Activated naive CD8-positive, alpha-beta T cell treated with anti-CD3 and anti-CD28 coated beads, Interleukin-2, amount 50 U/mL, for 24 hours (primary cell): Measurements from ENCODE around the gene FIGLA.
A peak's percentile ranks its signal among the peaks of the same experiment; 100 is the strongest.
"Not testable (repeated sequence)": the region's sequence is repeated elsewhere in the genome, so short reads cannot be mapped to it uniquely, and the experiment has no call there.

ENCODE experiments used
- ATAC-seq: fragments of 150-1000 bp; cut with Tn5 transposase; one replicate; pipeline ENCODE4 v1.10.0; 2021
- DNase-seq: peaks from one replicate; pipeline ENCODE4 v3.0.0; 2021
- H3K27ac Mint-ChIP-seq: one replicate; pipeline ENCODE4 v1.8.0; 2021; ENCODE audit warnings: mild to moderate bottlenecking, mixed read lengths
- H3K27me3 Mint-ChIP-seq: one replicate; pipeline ENCODE4 v1.8.0; 2021; ENCODE audit warnings: mixed read lengths
- H3K36me3 Mint-ChIP-seq: one replicate; pipeline ENCODE4 v1.8.0; 2021; ENCODE audit warnings: low read depth, mixed read lengths
- H3K4me1 Mint-ChIP-seq: one replicate; pipeline ENCODE4 v1.8.0; 2021; ENCODE audit warnings: mixed read lengths
- H3K4me3 Mint-ChIP-seq: one replicate; pipeline ENCODE4 v1.8.0; 2021; ENCODE audit warnings: mild to moderate bottlenecking, moderate library complexity, mixed read lengths
- H3K9me3 Mint-ChIP-seq: one replicate; pipeline ENCODE4 v1.8.0; 2021; ENCODE audit warnings: mixed read lengths

Gene FIGLA

DNA sequence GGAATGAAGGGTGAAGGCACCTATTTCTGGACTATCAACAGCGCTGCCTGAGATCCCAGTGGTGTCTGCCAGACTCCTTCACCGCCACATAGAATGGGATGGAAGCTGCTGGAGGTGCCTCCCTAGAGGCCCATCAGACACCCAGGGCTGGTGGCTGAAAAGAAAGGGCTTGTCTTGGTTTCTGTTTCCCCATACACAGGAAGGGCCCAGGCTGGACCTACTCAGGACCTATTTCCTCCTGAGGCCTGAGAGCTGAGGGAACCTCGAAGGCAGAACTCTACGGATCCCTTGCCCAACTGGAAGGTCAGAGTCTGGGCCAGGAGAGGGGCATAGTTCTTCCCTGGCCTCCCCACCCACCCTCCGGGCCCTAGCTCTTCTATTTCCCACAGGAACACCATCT lies 32.8 kb upstream of the FIGLA start:
- no peaks in the 10 kb centered on the region for H3K9me3 Mint-ChIP-seq
- no peak for DNase-seq
- ATAC-seq, result no peak
- no peak overlapping the region for H3K27ac Mint-ChIP-seq
- H3K4me3 Mint-ChIP-seq, result no peak overlapping the region
- peaks cover 7% of the 10 kb centered on the region for H3K27me3 Mint-ChIP-seq
- peaks cover 15% of the 10 kb centered on the region for H3K4me1 Mint-ChIP-seq
- no peaks in the 10 kb centered on the region for H3K36me3 Mint-ChIP-seq

DNA sequence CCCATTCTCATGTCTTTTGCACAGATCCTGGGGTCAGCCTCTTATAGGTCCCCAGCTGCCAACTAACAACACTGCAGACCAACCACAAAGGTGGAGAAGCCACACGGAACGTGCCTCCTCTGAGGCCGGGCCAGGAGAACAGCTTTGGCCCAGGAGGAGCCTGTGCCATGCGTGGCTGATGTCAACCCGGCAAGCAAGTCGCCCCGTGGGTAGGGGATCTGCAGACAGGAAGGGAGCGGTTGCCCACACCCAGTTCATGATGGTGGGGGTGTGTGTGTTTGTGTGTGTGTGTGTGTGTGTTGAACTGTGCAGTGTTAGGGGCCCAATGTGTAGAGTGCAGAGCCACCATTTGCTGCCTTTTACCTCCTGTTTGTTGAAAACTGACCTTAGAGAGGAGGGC lies 32.4 kb upstream of the FIGLA start:
- H3K27ac Mint-ChIP-seq, result no peak overlapping the region
- peaks cover 10% of the 10 kb centered on the region for H3K27me3 Mint-ChIP-seq

DNA sequence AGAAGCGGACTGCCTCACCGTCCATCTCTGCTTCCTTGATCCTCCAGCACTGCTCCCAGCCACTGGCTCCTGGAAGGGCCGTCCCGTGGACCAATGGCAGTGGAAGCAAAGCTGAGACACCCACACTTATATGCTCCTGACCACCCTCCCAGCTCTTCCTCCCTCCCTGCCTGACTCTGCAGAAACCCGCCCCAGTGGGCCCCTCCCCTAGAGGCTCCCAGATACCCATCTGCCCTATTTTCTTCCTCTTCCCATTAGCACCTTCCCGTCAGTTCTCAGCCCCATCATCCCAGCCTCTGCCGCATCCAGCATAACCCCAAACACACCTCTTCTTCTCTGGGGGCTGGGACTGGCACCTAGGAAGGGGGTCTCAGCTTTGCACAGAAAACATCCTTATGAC lies 30.1 kb upstream of the FIGLA start, which contains the start of gene CLEC4F:
Gene CLEC4F, minus strand, starts transcription at position 101 of the 400 bp plus-strand sequence. Its CDS starts 76 bp downstream, at position 25.
- Mint-ChIP-seq H3K27me3 (peaks cover 8% of the 10 kb centered on the region), H3K36me3 (no peaks in the 10 kb centered on the region), H3K27ac (no peak within 1 kb of the TSS), H3K4me1 (no peaks in the 10 kb centered on the region), H3K9me3 (no peaks in the 10 kb centered on the region), H3K4me3 (no peak within 1 kb of the TSS)
- DNase-seq (no peak), ATAC-seq (no peak)

More for the DNA sequence above, 32.4 kb upstream of the FIGLA start:
- no peak overlapping the region for H3K4me3 Mint-ChIP-seq
- no peaks in the 10 kb centered on the region for H3K36me3 Mint-ChIP-seq
- H3K4me1 Mint-ChIP-seq, result peaks cover 15% of the 10 kb centered on the region
- H3K9me3 Mint-ChIP-seq, result no peaks in the 10 kb centered on the region
- DNase-seq, result no peak
- no peak for ATAC-seq

DNA sequence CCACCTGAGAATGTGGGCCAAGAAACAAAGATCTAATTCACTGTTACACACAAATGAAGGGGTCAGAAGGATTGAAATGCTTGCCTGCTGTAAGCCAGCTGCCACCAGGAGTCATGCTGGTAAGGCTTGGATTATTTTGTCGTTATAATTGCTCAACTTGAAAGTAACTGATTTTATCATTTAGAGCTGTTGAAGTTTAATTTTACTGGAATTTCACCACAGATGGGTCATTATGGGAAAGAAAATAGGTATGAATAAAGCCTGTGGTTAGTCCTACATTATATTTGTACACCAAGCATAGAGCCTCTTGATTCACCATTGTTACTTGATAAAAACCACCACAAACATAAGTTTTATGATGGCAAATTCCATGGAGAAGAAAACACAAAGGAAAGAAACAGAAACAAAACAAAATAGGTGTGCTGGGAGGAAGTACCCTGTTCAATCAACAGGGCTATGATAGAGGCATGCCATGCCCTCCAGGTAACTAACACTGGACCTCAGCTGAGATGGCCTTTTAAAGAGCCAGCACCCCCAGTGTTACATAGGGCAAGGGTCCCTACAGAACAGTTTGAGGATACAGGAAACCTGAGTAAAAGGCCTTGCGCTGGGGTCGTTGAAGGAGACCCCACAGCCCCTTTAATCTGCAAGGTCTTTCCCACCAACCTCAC lies 27.0 kb upstream of the FIGLA start:
- Mint-ChIP-seq H3K27ac (no peak overlapping the region), H3K4me3 (no peak overlapping the region), H3K36me3 (no peaks in the 10 kb centered on the region), H3K9me3 (no peaks in the 10 kb centered on the region), H3K4me1 (no peaks in the 10 kb centered on the region), H3K27me3 (peaks cover 5% of the 10 kb centered on the region)
- DNase-seq (no peak), ATAC-seq (no peak)

DNA sequence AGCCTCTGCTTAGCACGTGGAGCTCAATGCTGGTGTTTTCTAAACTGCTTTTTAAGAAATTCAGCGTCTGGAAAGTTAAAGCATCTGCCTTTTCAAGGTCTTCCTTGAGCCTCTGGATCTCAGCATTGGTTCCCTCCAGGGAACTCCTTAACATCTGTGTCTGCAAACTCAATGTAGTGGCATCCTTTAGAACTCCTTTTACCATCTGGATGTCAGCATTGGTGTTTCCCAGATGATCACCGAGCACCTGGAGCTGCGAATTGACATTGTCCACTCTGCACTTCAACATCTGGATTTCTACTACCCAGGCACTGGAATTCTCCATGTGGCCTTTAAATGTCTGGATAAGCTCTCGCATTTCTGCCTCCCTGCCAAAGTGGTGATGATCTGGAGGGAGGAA lies 26.3 kb upstream of the FIGLA start:
- H3K9me3 Mint-ChIP-seq, result no peaks in the 10 kb centered on the region
- peaks cover 5% of the 10 kb centered on the region for H3K27me3 Mint-ChIP-seq
- ATAC-seq (no peak), DNase-seq (no peak)
- no peak overlapping the region for H3K27ac Mint-ChIP-seq
- H3K4me1 Mint-ChIP-seq, result no peaks in the 10 kb centered on the region
- H3K4me3 Mint-ChIP-seq, result no peak overlapping the region
- no peaks in the 10 kb centered on the region for H3K36me3 Mint-ChIP-seq

DNA sequence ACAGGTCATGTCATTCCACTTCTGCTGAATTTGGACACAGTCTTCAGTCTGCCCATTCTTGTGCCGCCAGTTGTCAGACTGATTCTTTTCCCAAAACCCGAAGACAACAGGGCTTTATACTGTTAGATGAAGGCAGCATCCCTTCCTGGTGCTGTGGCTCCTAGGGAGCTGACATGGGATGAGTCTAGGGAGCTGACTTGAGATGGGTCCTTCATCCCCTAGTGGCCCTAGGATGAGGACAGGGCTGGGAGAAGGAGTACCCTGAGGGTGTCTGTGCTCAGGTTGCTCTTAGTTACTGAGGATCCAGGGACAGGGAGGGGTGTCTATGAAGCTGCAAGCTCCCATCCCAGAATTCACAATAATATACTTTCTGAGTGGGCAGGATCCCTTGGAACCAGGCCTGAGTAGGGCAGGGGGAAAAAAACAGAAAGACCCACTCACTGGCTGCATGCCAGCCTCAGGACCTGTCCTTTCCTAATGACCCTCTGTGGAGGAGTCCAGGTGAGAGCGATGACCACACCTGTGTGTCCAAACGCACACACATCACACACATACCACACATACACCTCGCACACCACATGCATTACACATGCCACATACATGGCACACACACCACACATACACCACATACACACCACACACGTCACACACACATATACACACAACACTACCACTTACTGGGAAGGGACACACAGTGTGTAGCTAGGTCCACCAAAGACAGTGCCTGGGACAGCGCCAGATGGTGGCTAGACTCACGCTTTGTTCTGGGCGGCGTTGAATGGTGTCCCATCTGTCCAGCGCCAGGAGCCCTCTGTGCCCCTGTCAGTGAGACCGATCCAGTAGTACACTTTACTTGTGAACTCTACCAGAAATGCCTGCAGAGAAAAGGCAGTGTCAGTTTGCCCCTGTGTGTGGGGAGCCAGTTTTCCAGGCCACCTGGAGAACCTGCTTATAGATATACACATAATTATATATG lies 18.8 kb upstream of the FIGLA start:
- ATAC-seq, result peak; percentile 15
- Mint-ChIP-seq H3K4me3 (no peak overlapping the region), H3K36me3 (no peaks in the 10 kb centered on the region), H3K27ac (no peak overlapping the region), H3K4me1 (no peaks in the 10 kb centered on the region), H3K27me3 (no peaks in the 10 kb centered on the region), H3K9me3 (no peaks in the 10 kb centered on the region)
- no peak for DNase-seq

DNA sequence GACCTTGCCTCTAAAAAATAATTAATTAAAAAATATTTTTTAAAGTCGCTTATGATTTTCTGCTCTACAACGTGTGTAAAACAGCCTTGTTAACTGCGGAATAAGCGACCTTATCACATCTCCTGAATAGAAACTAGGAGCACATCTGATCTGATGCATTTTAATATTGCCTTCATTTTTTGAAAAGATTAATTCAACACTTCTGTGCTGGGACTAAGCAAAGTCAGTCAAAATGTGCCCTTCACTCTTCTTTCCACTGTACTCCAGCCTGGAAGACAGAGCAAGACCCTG lies 17.3 kb upstream of the FIGLA start:
- Mint-ChIP-seq H3K27ac (no peak overlapping the region), H3K4me1 (no peaks in the 10 kb centered on the region), H3K27me3 (no peaks in the 10 kb centered on the region), H3K9me3 (no peaks in the 10 kb centered on the region), H3K4me3 (no peak overlapping the region), H3K36me3 (no peaks in the 10 kb centered on the region)
- DNase-seq (no peak), ATAC-seq (no peak)

DNA sequence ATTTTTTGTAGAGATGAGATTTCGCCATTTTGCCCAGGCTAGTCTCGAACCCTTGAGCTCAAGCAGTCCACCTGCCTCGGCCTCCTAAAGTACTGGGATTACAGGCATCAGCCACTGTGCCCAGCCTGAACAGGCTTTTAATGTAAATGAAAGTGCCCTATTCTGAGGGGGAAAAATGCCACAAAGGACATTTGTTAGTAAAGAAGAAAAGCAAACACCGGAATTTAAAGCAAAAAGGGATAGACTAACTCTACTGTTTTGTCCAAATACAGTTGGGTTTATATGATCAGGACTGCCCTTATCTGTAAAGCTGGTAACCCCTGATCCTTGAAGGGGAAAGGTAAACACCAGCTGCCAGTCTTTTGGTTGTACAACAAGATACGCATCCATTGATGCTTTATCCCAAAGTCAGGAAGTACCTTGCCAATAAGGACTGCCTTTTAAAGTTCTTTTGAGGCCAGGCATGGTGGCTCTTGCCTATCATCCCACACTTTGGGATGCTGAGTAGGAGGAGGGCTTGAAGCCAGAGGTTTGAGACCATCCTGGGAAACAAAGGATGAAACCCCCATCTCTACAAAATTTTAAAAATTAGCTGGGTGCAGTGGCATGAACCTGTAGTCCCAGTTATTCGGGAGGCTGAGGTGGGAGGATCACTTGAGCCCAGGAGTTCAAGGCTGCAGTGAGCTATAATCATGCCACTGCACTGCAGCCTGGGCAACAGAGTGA lies 16.8 kb upstream of the FIGLA start:
- DNase-seq, result no peak
- Mint-ChIP-seq H3K27ac (no peak overlapping the region), H3K9me3 (no peaks in the 10 kb centered on the region), H3K4me3 (no peak overlapping the region), H3K4me1 (no peaks in the 10 kb centered on the region), H3K27me3 (no peaks in the 10 kb centered on the region), H3K36me3 (no peaks in the 10 kb centered on the region)
- ATAC-seq, result no peak

DNA sequence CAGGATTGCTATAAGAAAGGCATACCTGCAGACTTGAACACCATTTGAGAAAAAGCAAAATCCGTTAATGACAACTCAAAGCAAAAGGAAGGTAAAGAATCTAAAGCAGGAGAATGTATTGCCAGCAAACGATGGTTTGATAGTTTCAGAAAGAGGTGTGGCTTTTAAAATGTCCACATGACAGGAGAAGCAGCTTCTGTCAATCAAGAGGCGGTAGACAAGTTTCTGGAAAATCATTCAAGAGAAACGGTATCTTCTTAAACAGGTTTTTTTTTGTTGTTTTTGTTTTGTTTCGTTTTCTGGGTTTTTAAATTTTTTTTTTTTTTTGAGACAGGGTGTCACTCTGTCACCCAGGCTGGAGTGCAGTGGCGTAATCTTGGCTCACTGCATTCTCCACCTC lies 16.2 kb upstream of the FIGLA start:
- Mint-ChIP-seq H3K27ac (no peak overlapping the region), H3K27me3 (no peaks in the 10 kb centered on the region), H3K4me1 (no peaks in the 10 kb centered on the region), H3K9me3 (no peaks in the 10 kb centered on the region), H3K36me3 (no peaks in the 10 kb centered on the region), H3K4me3 (no peak overlapping the region)
- ATAC-seq (no peak), DNase-seq (no peak)

DNA sequence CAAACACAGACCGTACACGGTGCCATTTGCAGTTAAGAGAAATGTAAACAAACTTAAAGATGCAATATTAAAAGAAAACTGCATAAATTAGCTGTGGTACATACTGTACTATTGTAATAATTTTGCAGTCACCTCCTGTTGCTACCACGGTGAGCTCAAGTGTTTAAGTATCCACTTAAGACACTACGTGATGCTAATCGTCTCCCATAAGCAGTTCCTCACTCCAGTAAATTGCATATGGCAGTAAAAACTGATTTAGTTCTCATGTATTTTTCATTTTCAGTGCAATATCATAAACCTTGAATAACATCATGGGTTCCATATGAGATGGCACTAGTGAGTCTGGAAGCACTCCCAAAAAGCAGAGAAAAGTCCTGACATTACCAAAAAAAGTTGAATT lies 15.6 kb upstream of the FIGLA start:
- Mint-ChIP-seq H3K4me1 (no peaks in the 10 kb centered on the region), H3K27me3 (no peaks in the 10 kb centered on the region), H3K4me3 (no peak overlapping the region), H3K27ac (no peak overlapping the region), H3K36me3 (no peaks in the 10 kb centered on the region), H3K9me3 (no peaks in the 10 kb centered on the region)
- no peak for ATAC-seq
- no peak for DNase-seq

DNA sequence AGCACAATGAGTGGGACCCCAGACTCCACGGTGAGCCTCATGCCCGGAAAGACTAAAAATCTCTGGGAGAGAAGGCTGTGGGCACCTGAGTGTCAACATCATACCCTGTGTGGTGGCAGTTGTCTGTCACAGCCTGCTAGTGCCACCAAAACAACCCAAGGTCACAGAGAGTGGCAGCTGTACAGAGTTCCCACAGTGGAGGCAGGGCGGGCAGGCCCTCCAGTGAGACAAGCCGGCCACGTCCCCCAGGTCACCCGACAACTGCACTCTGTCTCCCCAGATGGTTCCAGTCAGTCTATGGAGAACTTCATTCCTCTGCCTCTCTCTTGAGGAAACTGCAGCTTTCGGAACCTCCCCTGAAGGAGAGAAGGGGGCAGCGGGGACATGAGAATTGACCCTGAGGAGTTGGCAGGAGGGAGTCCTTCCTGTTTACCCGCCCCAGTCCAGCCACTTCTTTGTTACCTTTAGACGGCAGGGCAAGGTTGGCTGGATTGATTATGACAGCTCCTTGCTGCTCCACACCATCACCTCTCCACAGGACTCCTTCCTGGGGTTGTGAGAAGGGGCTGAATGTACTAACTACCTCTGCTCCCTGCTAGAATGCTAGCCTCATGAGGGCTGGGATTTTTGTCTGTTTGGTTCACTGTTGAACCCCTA lies 11.3 kb upstream of the FIGLA start:
- Mint-ChIP-seq H3K4me1 (no peaks in the 10 kb centered on the region), H3K4me3 (no peak overlapping the region), H3K27ac (no peak overlapping the region), H3K27me3 (no peaks in the 10 kb centered on the region), H3K9me3 (no peaks in the 10 kb centered on the region), H3K36me3 (no peaks in the 10 kb centered on the region)
- DNase-seq (no peak), ATAC-seq (no peak)

DNA sequence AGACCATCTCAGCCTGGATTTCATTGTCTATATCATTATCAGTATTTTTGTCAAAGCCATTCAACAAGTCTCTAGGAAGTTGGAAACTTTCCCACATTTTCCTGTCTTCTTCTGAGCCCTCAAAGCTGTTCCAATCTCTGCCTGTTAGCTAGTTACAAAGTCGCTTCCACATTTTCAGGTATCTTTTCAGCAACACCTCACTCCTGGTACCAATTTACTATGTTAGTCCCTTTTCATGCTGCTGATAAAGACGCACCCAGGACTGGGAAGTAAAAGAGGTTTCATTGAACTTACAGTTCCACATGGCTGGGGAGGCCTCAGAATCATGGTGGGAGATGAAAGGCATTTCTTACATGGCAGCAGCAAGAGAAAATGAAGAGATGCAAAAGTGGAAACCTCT lies 9.3 kb upstream of the FIGLA start:
- H3K27me3 Mint-ChIP-seq, result no peaks in the 10 kb centered on the region
- H3K27ac Mint-ChIP-seq, result no peak overlapping the region
- no peak for ATAC-seq

DNA sequence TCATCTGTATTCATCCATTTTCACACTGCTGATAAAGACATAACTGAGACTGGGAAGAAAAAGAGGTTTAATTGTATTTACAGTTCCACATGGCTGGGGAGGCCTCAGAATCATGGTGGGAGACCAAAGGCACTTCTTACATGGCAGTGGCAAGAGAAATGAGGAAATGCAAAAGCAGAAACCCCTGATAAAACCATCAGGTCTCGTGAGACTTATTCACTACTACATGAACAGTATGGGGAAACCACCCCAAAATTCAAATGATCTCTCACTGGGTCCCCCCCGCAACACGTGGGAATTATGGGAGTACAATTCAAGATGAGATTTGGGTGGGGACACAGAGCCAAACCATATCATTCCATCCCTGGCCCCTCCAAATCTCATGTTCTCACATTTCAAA lies 7.6 kb upstream of the FIGLA start:
- H3K4me1 Mint-ChIP-seq, ATAC-seq, H3K4me3 Mint-ChIP-seq: not testable (repeated sequence)

More for the DNA sequence above, 9.3 kb upstream of the FIGLA start:
- Mint-ChIP-seq H3K4me3 (no peak overlapping the region), H3K36me3 (no peaks in the 10 kb centered on the region), H3K4me1 (peaks cover 6% of the 10 kb centered on the region), H3K9me3 (no peaks in the 10 kb centered on the region)
- DNase-seq, result no peak

DNA sequence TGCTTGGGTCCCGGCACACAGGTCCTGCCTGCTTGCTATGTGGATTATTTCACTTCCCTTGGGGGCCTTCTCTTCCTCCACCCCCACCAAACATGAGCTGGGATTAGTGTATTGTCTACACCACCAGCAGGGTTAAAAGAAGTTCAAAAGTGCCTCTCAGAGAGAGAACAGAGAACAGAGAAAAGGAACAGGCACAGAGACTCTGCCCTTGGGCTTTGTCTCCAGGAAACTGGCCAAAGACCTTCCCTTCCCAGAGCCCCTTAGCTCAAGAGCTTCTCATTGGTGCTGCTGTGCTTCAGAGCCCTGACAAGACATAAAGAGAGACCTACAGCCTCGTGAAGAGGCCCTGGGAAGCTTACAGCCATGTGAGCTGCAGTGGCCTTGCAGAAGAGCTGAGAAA lies 7.1 kb upstream of the FIGLA start:
- DNase-seq (no peak), ATAC-seq (no peak)
- Mint-ChIP-seq H3K36me3 (no peaks in the 10 kb centered on the region), H3K9me3 (no peaks in the 10 kb centered on the region), H3K27me3 (peaks cover 7% of the 10 kb centered on the region), H3K4me1 (peaks cover 8% of the 10 kb centered on the region), H3K27ac (no peak overlapping the region), H3K4me3 (no peak overlapping the region)

More for the DNA sequence above, 7.6 kb upstream of the FIGLA start:
- H3K9me3 Mint-ChIP-seq, DNase-seq, H3K27me3 Mint-ChIP-seq, H3K27ac Mint-ChIP-seq, H3K36me3 Mint-ChIP-seq: not testable (repeated sequence)
